Uterus (tissue), 4 donors: ENCODE measurements around the gene DAP. TPM values are rescaled to one million over a fixed set of nuclear protein-coding genes. Genes with fewer than 3 reads are reported as not detected.

Source experiments
- DNase-seq, 2 donors: peaks; one replicate each; pipeline ENCODE4 v3.0.0-alpha.2; 2019 to 2020
- H3K27ac ChIP-seq, 2 donors: fragments of 200-600 bp; sonication (generic); 1 replicate in 1 of 2; 2 replicates in 1 of 2; pipeline ENCODE4 v1.5.1; 2016 to 2018
- H3K27me3 ChIP-seq, 2 donors: fragments of 200-600 bp; sonication (generic); one replicate each; pipeline ENCODE4 v1.5.1; 2018 to 2019; ENCODE audit warnings: control low read depth in 1 of 2
- H3K36me3 ChIP-seq, 2 donors: fragments of 200-600 bp; sonication (generic); one replicate each; pipeline ENCODE4 v1.5.1; 2019; ENCODE audit warnings: control low read depth in 1 of 2
- H3K4me1 ChIP-seq, 2 donors: fragments of 200-600 bp; sonication (generic); one replicate each; pipeline ENCODE4 v1.5.1; 2018 to 2019; ENCODE audit warnings: control low read depth in 1 of 2
- H3K4me3 ChIP-seq, 2 donors: fragments of 200-600 bp; sonication (generic); 1 replicate in 1 of 2; 2 replicates in 1 of 2; pipeline ENCODE4 v1.5.1; 2018 to 2019; ENCODE audit warnings: mild to moderate bottlenecking in 1 of 2
- H3K9me3 ChIP-seq, 2 donors: fragments of 200-600 bp; sonication (generic); one replicate each; pipeline ENCODE4 v1.5.1; 2019; ENCODE audit warnings: control low read depth in 1 of 2
- POLR2A ChIP-seq, 2 donors: fragments of 450-650 bp; IDR thresholded peaks; one replicate each; pipeline ENCODE4 v1.6.1; 2016; ENCODE audit warnings: antibody characterized with exemption in 2 of 2, mild to moderate bottlenecking in 1 of 2, moderate library complexity in 1 of 2
- intact Hi-C: fragments of 100-400 bp; cut with DNase I; formaldehyde crosslinking; loops from one replicate; pipeline ENCODE4 v1.15.1; 2023; ENCODE audit warnings: low total_unique reads
- total RNA-seq, 4 donors: library from RNA; depleted of rRNA in 3 of 4; stranded (reverse); fragments of >200 nt in 3 of 4; gene quantifications; one replicate each; pipeline versions ENCODE4 v1.1.0 to v1.2.4, GENCODE V29; 2014 to 2023
- TF ChIP-seq, protein P1 (sequence below), 4 experiments: fragments of 200-600 bp in 2 of 4; fragments of 450-650 bp in 2 of 4; sonication (generic) in 2 of 4; IDR thresholded peaks; one replicate each; pipeline ENCODE4 v1.5.1; 2016 to 2019; ENCODE audit warnings: antibody characterized with exemption in 4 of 4, mild to moderate bottlenecking in 2 of 4, moderate library complexity in 1 of 4
- donor health status: DM: yes; HTN: yes; CAD: no.

The DAP gene
- total RNA-seq, 4 donors from 2014 or later, result 38.2 to 83.9 (median 50.0) TPM

DNA sequence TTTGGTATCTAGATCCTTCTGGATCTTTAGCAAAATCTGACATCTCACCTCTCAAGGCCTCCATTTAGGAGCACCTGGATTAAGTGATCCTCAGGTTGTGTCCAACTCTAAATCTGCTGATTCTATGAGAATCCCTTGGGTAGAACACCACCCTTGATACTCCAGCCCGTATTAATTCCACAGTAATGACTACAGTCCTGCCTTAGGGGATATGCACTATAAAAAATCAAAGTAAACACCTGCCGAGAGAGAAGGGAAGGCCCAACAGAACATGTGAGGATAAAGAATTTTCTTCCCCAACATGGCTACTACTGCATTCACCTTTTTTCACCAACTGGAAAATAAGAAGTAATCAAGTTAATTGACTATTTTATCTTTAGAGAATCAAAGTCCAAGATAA lies 27.6 kb downstream of the DAP start:
- Histone ChIP-seq H3K27ac (peak overlapping the region in 1 of 2 donors; percentile 18), H3K4me1 (no peaks in the 10 kb centered on the region), H3K27me3 (no peaks in the 10 kb centered on the region), H3K9me3 (no peaks in the 10 kb centered on the region), H3K36me3 (no peaks in the 10 kb centered on the region), H3K4me3 (no peak overlapping the region)
- no peak for TF ChIP-seq POLR2A (IDR thresholded peaks at IDR 0.05)
- TF ChIP-seq, protein P1, sequence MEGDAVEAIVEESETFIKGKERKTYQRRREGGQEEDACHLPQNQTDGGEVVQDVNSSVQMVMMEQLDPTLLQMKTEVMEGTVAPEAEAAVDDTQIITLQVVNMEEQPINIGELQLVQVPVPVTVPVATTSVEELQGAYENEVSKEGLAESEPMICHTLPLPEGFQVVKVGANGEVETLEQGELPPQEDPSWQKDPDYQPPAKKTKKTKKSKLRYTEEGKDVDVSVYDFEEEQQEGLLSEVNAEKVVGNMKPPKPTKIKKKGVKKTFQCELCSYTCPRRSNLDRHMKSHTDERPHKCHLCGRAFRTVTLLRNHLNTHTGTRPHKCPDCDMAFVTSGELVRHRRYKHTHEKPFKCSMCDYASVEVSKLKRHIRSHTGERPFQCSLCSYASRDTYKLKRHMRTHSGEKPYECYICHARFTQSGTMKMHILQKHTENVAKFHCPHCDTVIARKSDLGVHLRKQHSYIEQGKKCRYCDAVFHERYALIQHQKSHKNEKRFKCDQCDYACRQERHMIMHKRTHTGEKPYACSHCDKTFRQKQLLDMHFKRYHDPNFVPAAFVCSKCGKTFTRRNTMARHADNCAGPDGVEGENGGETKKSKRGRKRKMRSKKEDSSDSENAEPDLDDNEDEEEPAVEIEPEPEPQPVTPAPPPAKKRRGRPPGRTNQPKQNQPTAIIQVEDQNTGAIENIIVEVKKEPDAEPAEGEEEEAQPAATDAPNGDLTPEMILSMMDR (IDR thresholded peaks at IDR 0.05), result no peak
- intact Hi-C loops, result no loop called here
- DNase-seq, result no peak

DNA sequence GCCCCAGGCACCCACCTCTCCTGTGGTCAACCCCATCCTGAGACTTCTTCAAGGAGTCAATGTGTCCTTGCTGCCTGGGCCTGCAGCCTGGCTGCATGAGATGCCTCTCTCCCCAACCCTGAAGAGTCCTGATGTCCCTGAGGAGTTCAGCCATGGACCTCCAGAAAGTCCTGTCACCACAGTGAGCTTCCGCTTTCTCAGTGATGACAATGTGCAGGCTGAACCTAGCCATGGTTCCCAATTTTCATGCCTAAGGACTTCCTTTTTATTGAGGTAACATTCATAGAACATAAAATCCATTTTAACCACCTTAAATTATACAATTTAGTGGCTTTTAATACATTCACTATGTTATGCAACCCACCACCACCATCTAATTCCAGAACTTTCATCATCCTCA lies 29.1 kb downstream of the DAP start:
- Histone ChIP-seq H3K27me3 (no peaks in the 10 kb centered on the region), H3K4me3 (no peak overlapping the region), H3K27ac (no peak overlapping the region), H3K36me3 (no peaks in the 10 kb centered on the region), H3K4me1 (no peaks in the 10 kb centered on the region), H3K9me3 (no peaks in the 10 kb centered on the region)
- no peak for TF ChIP-seq POLR2A (IDR thresholded peaks at IDR 0.05)
- TF ChIP-seq, protein P1 (IDR thresholded peaks at IDR 0.05), result no peak
- DNase-seq, result no peak
- intact Hi-C loops, result no loop called here

DNA sequence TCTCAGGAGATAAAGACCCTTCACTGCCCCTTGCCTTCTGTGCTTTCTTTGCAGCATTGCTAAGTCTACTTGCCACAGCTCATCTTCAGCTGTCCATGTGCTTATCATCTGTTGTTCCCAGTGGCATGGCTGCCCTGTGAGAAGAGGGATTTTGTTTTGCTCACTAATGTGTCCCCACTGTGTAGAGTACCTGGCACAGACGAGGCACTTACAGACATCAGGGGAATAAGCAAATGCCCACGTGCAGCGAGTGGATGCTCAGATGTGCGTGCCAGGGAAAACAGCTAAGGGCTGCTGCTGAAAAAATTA lies 31.0 kb downstream of the DAP start:
- TF ChIP-seq POLR2A (IDR thresholded peaks at IDR 0.05), result no peak
- TF ChIP-seq, protein P1 (IDR thresholded peaks at IDR 0.05), result no peak
- Histone ChIP-seq H3K4me1 (no peaks in the 10 kb centered on the region), H3K27ac (no peak overlapping the region), H3K36me3 (no peaks in the 10 kb centered on the region), H3K9me3 (no peaks in the 10 kb centered on the region), H3K4me3 (no peak overlapping the region), H3K27me3 (no peaks in the 10 kb centered on the region)
- no peak for DNase-seq
- intact Hi-C loops, result no loop called here

DNA sequence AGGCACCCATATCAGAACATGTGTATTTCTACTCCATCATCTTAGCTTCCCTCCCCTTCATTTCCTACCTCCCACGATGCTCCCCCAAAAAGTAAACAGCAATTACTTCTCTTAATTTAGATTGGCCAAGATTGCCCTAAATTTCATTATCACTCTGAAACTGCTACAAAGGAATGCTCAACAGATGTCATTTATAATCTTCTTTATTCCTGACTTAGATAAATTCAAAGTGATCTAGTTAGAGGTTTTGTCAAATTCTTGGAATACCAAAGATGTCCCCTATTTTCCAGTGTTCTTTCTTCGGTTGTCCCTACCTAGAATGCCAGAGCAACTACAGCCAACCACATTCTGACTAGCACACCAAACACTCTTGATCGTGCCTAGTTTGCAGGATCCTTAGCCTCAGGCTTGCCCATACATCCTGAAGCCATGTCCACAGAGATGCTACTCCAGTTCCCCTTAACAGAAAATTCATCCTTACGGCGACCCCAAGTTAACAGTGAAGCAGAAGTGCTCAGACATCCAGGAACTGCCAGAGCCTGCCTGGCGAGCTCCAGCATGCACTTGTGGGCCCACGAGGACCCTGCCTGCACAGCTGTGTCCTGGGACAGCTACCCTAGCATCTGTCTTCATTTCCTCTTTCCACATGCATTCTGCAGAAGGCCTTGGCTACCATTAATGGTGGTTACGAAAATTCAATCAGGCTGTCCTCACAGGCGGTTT lies 31.6 kb downstream of the DAP start:
- H3K4me1 ChIP-seq, result no peaks in the 10 kb centered on the region
- H3K36me3 ChIP-seq, result no peaks in the 10 kb centered on the region
- TF ChIP-seq, protein P1 (IDR thresholded peaks at IDR 0.05), result no peak
- TF ChIP-seq POLR2A (IDR thresholded peaks at IDR 0.05), result no peak
- no peak overlapping the region for H3K27ac ChIP-seq
- H3K4me3 ChIP-seq, result no peak overlapping the region
- no peaks in the 10 kb centered on the region for H3K27me3 ChIP-seq
- intact Hi-C loops, result no loop called here
- H3K9me3 ChIP-seq, result no peaks in the 10 kb centered on the region
- DNase-seq, result no peak

DNA sequence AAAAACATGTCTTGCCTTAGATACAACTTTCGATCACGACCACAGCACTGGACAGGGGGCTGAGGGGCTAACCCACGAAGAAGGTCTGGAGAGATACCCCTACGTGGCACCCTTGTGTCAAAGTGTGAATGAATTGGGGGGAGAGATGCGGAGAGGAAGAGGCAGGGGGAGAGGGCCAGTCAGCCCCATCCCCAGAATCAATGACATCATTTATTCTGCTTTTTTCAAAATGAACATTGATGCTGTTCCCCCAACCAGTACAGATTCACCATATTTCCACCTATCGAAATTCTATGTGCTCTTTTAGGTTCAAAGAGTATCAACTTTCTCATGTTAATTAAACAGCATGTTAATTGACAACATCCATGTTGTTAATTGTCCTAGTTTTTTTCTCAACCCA lies 32.4 kb downstream of the DAP start:
- DNase-seq, result no peak
- Histone ChIP-seq H3K36me3 (no peaks in the 10 kb centered on the region), H3K4me3 (no peak overlapping the region), H3K27me3 (no peaks in the 10 kb centered on the region), H3K27ac (no peak overlapping the region), H3K4me1 (no peaks in the 10 kb centered on the region), H3K9me3 (no peaks in the 10 kb centered on the region)
- no peak for TF ChIP-seq POLR2A (IDR thresholded peaks at IDR 0.05)
- TF ChIP-seq, protein P1 (IDR thresholded peaks at IDR 0.05), result no peak
- intact Hi-C loops, result no loop called here
